Measurements from ENCODE around the gene MBD3. TPM values are rescaled to one million over a fixed set of nuclear protein-coding genes. Genes with fewer than 3 reads are reported as not detected.

Gene MBD3
- total RNA-seq, 1 experiment from 2014 or later: 65.6 TPM

- no TSS peak for BruUV-seq (replicated peaks)
- Mint-ChIP-seq H3K4me3 (ENCODE audit: low read depth, unreplicated experiment) (no peak overlapping the region), H3K36me3 (ENCODE audit: insufficient read depth, unreplicated experiment) (peaks cover 6% of the 10 kb centered on the region), H3K27ac (ENCODE audit: unreplicated experiment) (no peak overlapping the region), H3K4me1 (ENCODE audit: low read depth, unreplicated experiment) (no peaks in the 10 kb centered on the region), H3K27me3 (ENCODE audit: unreplicated experiment) (no peaks in the 10 kb centered on the region), H3K9me3 (ENCODE audit: low read depth, unreplicated experiment) (no peaks in the 10 kb centered on the region)
- intact Hi-C loops (cut with micrococcal nuclease; ENCODE audit: unreplicated experiment): no loop called here
- DNase-seq: no peak
- no peak for TF ChIP-seq CTCF (IDR thresholded peaks at IDR 0.05; ENCODE audit: unreplicated experiment)
- CTCF ChIA-PET: no interaction called here
Measured at GRCh38 chr19:1561236-1561842, 31.3 kb downstream of the MBD3 start.

GRCh38 chr19:1560286-1560882 lies 32.3 kb downstream of the MBD3 start:
- CTCF ChIA-PET: no interaction called here
- H3K27ac Mint-ChIP-seq (ENCODE audit: unreplicated experiment): no peak overlapping the region
- no peaks in the 10 kb centered on the region for H3K36me3 Mint-ChIP-seq (ENCODE audit: insufficient read depth, unreplicated experiment)
- no peak for TF ChIP-seq CTCF (IDR thresholded peaks at IDR 0.05; ENCODE audit: unreplicated experiment)
- H3K4me3 Mint-ChIP-seq (ENCODE audit: low read depth, unreplicated experiment): no peak overlapping the region
- no peak for DNase-seq
- intact Hi-C loops (cut with micrococcal nuclease; ENCODE audit: unreplicated experiment): no loop called here
- BruUV-seq (replicated peaks): no TSS peak
- H3K27me3 Mint-ChIP-seq (ENCODE audit: unreplicated experiment): no peaks in the 10 kb centered on the region
- no peaks in the 10 kb centered on the region for H3K4me1 Mint-ChIP-seq (ENCODE audit: low read depth, unreplicated experiment)
- no peaks in the 10 kb centered on the region for H3K9me3 Mint-ChIP-seq (ENCODE audit: low read depth, unreplicated experiment)

GRCh38 chr19:1558552-1558951 lies 34.1 kb downstream of the MBD3 start:
- Mint-ChIP-seq H3K27me3 (ENCODE audit: unreplicated experiment) (no peaks in the 10 kb centered on the region), H3K36me3 (ENCODE audit: insufficient read depth, unreplicated experiment) (no peaks in the 10 kb centered on the region), H3K4me1 (ENCODE audit: low read depth, unreplicated experiment) (no peaks in the 10 kb centered on the region), H3K9me3 (ENCODE audit: low read depth, unreplicated experiment) (no peaks in the 10 kb centered on the region), H3K27ac (ENCODE audit: unreplicated experiment) (no peak overlapping the region), H3K4me3 (ENCODE audit: low read depth, unreplicated experiment) (no peak overlapping the region)
- no peak for DNase-seq
- no peak for TF ChIP-seq CTCF (IDR thresholded peaks at IDR 0.05; ENCODE audit: unreplicated experiment)
- no TSS peak for BruUV-seq (replicated peaks)
- CTCF ChIA-PET: no interaction called here
- intact Hi-C loops (cut with micrococcal nuclease; ENCODE audit: unreplicated experiment): no loop called here

GRCh38 chr19:1556390-1557070 lies 36.1 kb downstream of the MBD3 start:
- TF ChIP-seq CTCF (IDR thresholded peaks at IDR 0.05; ENCODE audit: unreplicated experiment): no peak
- Mint-ChIP-seq H3K36me3 (ENCODE audit: insufficient read depth, unreplicated experiment) (no peaks in the 10 kb centered on the region), H3K27me3 (ENCODE audit: unreplicated experiment) (no peaks in the 10 kb centered on the region), H3K9me3 (ENCODE audit: low read depth, unreplicated experiment) (no peaks in the 10 kb centered on the region), H3K4me1 (ENCODE audit: low read depth, unreplicated experiment) (no peaks in the 10 kb centered on the region), H3K4me3 (ENCODE audit: low read depth, unreplicated experiment) (no peak overlapping the region), H3K27ac (ENCODE audit: unreplicated experiment) (no peak overlapping the region)
- CTCF ChIA-PET: no interaction called here
- intact Hi-C loops (cut with micrococcal nuclease; ENCODE audit: unreplicated experiment): no loop called here
- no TSS peak for BruUV-seq (replicated peaks)
- no peak for DNase-seq
